Mucosa of gallbladder (tissue), 1 donor: ENCODE data around the gene DCLK1. TPM values are rescaled to one million over a fixed set of nuclear protein-coding genes. Genes with fewer than 3 reads are reported as not detected.

Experiments
- DNase-seq: peaks from one replicate; pipeline ENCODE4 v3.0.0-alpha.2; 2020; ENCODE audit warnings: low spot score
- total RNA-seq: library from RNA; stranded (reverse); gene quantifications from one replicate; pipeline ENCODE4 v1.2.1, GENCODE V29; 2021
- donor health status: DM: no; HTN: no; CAD: no.

DCLK1 gene
- total RNA-seq, 1 donor from 2014 or later, result 6.0 TPM

GRCh38 chr13:35833031-35833430 lies 298.2 kb downstream of the DCLK1 start:
- no peak for DNase-seq

- DNase-seq, result no peak
Measured at GRCh38 chr13:35832551-35832950, 298.6 kb downstream of the DCLK1 start.

GRCh38 chr13:35830850-35831450 lies 300.2 kb downstream of the DCLK1 start:
- no peak for DNase-seq

GRCh38 chr13:35826626-35827254 lies 304.4 kb downstream of the DCLK1 start:
- no peak for DNase-seq

- no peak for DNase-seq
Measured at GRCh38 chr13:35824825-35825224, 306.4 kb downstream of the DCLK1 start.

- no peak for DNase-seq
Measured at GRCh38 chr13:35824395-35824794, 306.8 kb downstream of the DCLK1 start.

GRCh38 chr13:35822666-35823065 lies 308.5 kb downstream of the DCLK1 start:
- DNase-seq, result no peak

- DNase-seq, result no peak
Measured at GRCh38 chr13:35818633-35819067, 312.5 kb downstream of the DCLK1 start.

GRCh38 chr13:35817642-35818607 lies 313.3 kb downstream of the DCLK1 start:
- no peak for DNase-seq

GRCh38 chr13:35814605-35815011 lies 316.6 kb downstream of the DCLK1 start:
- no peak for DNase-seq

GRCh38 chr13:35812736-35813135 lies 318.4 kb downstream of the DCLK1 start:
- DNase-seq, result no peak

GRCh38 chr13:35810321-35810720 lies 320.9 kb downstream of the DCLK1 start:
- no peak for DNase-seq

- DNase-seq, result no peak
Measured at GRCh38 chr13:35808846-35809245, 322.3 kb downstream of the DCLK1 start.

GRCh38 chr13:35804901-35805300 lies 326.3 kb downstream of the DCLK1 start:
- DNase-seq, result no peak

GRCh38 chr13:35797991-35798390 lies 333.2 kb downstream of the DCLK1 start:
- no peak for DNase-seq

GRCh38 chr13:35797244-35797643 lies 333.9 kb downstream of the DCLK1 start:
- no peak for DNase-seq

GRCh38 chr13:35796623-35797022 lies 334.6 kb downstream of the DCLK1 start:
- no peak for DNase-seq

GRCh38 chr13:35794734-35795389 lies 336.3 kb downstream of the DCLK1 start:
- DNase-seq, result no peak

- no peak for DNase-seq
Measured at GRCh38 chr13:35793823-35794222, 337.4 kb downstream of the DCLK1 start.

GRCh38 chr13:35792911-35793310 lies 338.3 kb downstream of the DCLK1 start:
- no peak for DNase-seq

- DNase-seq, result no peak
Measured at GRCh38 chr13:35792021-35792420, 339.2 kb downstream of the DCLK1 start.
